Dedifferentiated amniotic fluid mesenchymal stem cell (primary cell): ENCODE results near the gene CFAP70.
"Not testable (repeated sequence)": the region's sequence is repeated elsewhere in the genome, so short reads cannot be mapped to it uniquely, and the experiment has no call there.

Source experiments
- DNase-seq: peaks from one replicate; pipeline ENCODE4 v3.0.0-alpha.2; 2016; ENCODE audit errors: extremely low spot score

CFAP70 gene

DNA sequence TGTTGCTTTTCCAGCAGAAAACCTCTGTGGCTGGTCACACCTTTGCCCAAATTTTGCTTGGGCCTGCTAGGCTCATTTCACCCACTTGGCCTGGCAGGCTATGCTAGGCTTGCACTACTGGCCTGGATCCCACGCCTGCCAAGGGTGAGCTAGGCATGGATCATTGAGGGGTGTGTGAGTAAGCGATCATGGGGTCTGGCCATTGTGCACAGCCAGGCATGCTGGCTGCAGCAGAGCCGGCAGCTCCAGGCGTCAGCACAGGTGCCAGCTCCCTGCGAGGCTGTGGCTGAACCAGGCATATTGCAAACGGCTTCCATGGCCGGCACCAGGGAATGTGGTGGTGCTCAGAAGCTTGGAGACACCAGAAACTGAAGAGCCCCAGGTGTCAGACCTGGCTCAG lies 19.2 kb downstream of the CFAP70 start:
- no peak for DNase-seq

DNA sequence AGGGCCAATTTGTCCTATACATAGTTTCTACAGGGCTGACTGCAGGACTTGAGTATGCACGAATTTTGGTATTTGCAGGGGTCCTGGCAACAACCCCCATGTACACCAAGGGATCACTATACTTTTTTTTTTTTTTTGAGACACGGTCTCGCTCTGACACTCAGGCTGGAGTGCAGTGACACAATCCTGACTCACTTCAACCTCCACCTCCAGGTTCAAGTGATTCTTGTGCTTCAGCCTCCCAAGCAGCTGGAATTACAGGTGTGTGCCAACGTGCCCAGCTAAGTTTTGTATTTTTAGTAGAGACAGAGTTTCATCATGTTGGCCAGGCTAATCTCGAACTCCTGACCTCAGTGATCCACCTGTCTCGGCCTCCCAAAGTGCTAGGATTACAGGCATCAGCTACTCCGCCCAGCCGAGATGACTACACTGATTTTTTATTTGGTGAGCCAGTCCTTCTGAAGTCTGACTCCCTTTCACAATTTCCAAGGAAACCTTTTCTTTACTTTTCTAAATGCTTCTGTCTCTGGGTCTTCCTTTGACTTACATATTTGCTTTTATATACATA lies 19.8 kb downstream of the CFAP70 start:
- no peak for DNase-seq

DNA sequence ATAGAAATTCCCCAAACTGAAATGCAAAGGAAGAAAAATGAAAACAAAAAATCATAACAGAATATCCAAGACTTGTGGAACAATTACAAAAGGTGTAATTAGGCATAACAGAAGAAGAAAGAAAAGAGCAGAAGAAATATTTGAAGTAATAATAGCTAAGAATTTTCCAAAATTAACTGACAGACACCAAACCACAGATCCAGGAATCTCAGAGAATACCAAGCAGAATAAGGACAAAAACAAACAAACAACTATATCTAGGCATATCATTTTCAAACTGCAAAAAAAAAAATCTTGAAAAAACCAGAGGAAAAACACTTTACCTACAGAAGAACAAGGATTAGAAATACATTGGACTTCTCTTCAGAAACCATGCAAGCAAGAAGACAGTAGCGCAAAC lies 25.5 kb downstream of the CFAP70 start:
- DNase-seq = no peak

DNA sequence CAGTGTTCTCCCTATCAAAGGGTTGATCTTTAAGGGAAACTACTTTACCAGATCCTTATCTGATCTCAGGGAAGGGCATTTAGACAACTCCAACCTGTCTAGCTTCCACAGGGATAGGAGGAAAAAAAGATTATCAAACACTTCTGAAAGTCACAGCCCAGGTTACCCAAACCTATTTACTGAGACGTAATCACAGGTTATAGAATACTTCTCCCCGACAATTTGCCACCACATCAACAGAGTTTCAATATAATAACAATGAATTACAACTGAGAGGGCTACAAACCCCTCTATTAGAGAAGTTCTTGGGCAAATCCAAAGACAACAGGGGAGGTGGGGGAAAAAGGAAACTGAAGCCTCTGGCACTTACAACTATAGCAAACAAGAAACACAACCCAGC lies 26.3 kb downstream of the CFAP70 start:
- no peak for DNase-seq

DNA sequence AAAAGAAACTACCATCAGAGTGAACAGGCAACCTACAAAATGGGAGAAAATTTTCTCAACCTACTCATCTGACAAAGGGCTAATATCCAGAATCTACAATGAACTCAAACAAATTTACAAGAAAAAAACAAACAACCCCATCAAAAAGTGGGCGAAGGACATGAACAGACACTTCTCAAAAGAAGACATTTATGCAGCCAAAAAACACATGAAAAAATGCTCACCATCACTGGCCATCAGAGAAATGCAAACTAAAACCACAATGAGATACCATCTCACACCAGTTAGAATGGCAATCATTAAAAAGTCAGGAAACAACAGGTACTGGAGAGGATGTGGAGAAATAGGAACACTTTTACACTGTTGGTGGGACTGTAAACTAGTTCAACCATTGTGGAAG lies 30.1 kb downstream of the CFAP70 start:
- not testable (repeated sequence) for DNase-seq

DNA sequence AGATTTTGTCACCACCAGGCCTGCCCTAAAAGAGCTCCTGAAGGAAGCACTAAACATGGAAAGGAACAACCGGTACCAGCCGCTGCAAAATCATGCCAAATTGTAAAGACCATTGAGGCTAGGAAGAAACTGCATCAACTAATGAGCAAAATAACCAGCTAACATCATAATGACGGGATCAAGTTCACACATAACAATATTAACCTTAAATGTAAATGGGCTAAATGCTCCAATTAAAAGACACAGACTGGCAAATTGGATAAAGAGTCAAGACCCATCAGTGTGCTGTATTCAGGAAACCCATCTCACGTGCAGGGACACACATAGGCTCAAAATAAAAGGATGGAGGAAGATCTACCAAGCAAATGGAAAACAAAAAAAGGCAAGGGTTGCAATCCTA lies 33.4 kb downstream of the CFAP70 start:
- DNase-seq = not testable (repeated sequence)

DNA sequence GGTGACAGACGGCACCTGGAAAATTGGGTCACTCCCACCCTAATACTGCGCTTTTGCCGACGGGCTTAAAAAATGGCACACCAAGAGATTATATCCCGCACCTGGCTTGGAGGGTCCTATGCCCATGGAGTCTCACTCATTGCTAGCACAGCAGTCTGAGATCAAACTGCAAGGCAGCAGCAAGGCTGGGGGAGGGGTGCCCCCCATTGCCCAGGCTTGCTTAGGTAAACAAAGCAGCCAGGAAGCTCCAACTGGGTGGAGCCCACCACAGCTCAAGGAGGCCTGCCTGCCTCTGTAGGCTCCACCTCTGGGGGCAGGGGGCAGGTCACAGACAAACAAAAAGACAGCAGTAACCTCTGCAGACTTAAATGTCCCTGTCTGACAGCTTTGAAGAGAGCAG lies 35.1 kb downstream of the CFAP70 start:
- not testable (repeated sequence) for DNase-seq

DNA sequence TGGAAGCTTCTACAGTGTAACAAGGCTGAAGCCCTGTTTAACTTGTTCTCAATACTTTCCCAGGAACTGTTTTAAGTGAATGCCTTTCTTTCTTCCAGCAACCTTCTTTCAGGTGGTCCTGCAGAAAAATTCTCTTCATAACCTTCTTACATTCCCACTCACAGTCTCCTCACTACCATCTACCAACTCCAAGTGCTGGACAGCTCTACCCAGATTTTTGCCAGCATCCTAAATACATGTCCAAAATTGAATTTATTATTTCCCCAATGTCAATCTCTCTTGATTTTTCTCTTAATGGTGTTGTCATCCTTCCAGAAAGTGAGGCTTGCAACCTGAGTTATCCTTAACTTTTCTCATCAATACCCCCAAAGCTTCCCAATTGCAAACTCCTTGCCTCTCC lies 48.2 kb downstream of the CFAP70 start:
- no peak for DNase-seq

DNA sequence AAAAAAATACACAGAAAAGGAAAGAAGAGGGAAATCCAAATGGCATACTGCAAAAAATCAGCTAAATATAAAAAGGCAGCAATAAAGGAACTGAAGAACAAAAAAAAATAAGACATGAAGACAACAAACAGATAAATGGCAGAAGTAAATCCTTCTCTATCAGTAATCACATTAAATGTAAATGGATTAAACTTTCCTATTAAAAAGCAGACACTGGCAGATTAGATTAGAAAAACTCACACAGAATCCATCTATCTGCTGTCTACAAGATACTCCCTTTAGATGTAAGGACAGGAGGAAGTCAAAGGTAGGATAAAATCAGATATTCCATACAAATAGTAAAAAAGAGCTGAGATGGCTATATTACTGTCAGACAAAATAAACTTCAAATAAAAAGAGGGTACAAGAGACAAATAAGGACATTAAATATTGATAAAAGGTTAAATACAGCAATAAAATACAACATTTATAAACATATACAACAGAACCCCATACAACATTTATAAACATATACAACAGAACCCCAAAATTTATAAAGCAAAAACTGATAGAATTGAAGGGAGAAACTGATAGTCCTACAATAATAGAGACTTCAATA lies 51.4 kb downstream of the CFAP70 start:
- DNase-seq = no peak

DNA sequence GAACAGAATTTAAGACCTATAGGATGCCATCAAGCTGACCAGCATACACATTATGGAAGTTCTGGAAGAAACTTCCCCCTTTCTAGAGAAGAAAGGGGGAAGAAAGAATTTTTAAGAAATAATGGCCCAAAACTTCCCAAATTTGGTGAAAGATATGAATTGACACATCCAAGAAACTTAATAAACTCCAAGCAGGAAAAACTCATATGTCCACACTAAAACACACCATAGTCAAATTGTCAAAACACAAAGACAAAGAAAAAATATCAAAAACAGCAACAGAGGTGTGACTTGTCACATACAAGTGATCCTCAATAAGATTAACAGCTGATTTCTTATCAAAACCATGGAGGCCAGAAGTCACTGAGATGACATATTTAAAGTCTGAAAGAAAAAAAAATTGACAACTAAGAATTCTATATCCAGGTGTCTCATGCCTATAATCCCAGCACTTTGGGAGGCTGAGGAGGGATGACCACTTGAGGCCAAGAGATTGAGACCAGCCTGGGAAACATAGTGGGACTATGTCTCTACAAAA lies 52.4 kb downstream of the CFAP70 start:
- DNase-seq = no peak

DNA sequence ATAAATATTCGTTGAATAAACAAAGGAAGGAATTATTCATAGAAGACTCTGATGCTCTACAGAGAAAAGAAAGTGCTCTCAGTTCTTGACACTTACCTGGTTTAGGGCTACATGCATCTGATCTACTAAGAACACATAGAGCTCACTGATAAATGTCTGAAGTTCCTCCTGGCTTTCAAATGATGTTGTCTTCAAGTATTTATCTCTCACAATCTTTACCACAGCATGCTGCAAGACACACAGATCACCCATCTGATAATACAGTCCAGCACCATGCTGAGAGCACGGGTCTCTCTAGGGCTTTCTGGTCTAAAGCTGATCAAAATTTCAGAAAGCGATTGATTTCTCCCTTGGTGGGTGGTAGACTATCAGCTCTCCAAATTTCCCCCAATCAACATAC lies 61.7 kb downstream of the CFAP70 start:
- DNase-seq = no peak

DNA sequence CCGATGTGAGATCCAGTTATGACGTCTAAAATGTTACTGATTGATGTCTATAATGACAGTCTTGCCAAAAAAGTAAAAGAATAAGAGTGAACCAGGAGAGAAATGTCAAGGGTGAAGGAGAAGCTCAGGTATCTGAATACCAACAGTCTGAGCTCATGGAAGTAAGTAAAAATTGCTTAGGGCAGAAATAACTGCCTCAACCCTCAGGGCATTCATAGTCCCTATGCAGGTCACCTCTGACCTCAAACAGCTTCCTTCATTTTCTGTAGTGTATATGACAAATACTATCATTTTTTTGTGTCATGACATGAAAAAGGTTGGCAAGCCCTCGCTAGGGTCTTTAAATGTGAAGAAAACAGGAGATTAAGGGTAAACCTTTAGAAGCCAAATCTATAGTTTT lies 65.2 kb downstream of the CFAP70 start:
- DNase-seq = no peak

DNA sequence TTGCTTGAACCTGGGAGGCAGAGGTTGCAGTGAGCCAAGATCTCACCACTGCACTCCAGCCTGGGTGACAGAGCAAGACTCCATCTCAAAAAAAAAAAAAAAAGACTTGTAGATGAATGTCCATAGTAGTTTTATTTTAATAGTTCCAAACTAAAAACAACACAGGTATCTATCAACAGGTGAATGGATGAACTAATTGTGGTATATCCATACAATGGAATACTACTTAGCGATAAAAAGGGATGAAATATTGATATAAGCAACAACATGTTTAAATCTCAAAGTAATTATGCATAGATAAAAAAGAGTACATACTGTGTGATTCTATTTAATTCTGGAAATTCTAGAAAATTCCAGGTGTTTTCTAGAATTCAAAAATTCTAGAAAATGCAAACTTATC lies 68.7 kb downstream of the CFAP70 start:
- DNase-seq = no peak

DNA sequence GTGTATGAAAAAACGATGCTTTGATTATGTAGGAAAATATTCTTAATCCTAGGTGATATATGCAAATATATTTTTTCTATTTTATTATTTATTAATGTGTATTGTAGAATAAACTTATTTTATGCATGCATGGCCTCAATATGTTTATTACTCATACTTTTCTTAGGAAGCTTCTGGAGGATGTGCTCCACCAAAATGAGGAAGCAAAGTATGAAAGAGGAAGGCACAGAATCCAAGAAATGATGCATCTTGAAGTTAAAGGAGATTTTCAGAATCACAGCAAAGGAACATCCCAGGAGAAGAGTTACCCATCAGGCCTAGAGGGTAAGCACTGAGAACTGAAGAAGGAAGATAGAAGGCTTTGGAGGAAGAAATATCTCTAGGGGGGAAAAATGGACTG lies 71.2 kb downstream of the CFAP70 start:
- DNase-seq = no peak

DNA sequence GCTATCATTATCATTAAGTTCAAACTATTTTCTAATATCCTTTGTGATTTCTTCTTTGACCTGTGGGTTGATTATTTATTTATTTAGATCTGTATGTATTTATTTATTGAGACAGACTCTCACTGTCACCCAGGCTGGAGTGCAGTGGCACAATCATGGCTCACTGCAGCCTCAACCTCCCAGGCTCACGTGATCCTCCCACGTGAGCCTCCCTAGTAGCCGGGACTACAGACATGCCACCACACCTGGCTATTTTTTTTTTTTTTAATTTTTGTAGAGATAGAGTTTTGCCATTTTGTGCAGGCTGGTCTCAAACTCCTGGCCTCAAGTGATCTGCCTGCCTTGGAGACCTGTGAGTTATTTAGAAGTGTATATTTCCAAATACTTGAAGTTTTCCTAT lies 77.6 kb downstream of the CFAP70 start:
- DNase-seq = no peak

DNA sequence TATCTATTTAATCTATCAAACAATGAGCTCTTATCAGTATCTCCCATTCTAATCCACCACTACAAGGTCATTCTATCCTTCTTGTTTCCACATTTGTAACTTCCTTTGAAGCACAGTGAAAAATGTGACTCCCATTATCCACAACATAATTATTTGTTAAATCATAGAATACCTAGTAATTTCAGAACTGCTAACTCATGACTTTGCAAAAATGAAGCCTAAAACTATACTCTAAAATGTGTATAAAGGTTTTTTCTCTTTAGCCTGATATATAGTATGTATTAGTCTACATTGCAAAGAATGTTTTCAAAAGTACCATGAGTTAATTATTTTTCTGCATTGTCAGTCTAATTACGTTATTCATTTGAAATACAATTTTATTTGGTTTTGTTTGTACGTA lies 94.2 kb downstream of the CFAP70 start:
- DNase-seq = no peak

DNA sequence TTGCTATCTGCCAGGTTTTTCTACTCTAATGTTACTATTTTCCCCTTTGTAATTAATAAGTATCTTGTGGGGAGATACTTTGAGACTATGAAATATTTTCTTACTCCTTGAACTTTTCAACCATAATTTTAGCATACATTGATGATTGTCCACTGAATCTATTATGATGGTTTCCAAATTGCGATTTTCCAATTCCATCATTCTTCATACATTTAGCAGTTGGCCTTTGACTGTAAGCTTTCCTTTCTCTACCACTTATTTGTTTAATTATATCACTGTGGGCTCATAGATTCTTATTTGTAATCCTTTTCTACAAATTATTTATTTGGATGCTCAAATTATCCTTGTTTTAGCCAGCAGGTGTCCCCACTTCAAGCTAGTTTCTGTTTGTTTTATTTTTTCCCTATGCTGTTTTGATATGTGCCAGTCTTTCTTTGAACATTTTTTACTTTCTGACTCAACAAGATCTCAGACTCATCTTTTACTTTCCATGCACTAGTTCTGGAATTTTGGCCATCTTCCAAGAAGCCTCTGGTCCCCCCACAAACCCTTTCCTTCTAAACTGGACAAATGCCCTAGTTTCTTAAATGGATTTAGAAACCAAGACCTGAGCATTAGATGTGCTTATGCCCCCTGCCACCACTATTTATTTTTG lies 94.8 kb downstream of the CFAP70 start:
- peak; percentile 50 for DNase-seq

DNA sequence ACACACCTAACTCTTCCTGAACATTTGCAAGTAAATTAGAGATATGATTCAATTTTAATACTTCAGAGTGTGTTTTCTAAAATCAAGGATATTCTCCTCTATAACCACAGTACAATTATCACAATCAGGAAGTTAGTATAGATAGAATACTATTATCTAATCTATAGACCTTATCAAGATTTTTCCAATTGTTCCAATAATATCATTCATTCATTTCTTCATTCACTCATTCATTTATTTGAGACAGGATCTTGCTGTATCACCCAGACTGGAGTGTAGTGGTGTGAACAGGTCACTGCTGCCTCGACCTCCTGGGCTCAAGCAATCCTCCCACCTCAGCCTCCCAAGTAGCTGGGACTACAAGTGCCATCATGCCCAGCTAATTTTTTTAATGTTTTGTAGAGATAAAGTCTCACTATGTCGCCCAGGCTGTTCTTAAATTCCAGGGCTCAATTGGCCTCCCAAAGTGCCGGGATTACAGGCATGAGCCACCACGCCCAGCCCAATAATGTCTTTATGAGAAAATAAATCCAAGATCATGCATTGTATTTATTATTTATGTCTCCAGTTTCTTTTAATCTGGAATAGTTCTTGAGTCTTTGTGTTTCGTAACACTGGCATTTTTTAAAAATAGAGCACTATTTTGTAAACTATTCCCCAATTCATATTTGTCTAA lies 95.6 kb downstream of the CFAP70 start:
- DNase-seq = no peak

DNA sequence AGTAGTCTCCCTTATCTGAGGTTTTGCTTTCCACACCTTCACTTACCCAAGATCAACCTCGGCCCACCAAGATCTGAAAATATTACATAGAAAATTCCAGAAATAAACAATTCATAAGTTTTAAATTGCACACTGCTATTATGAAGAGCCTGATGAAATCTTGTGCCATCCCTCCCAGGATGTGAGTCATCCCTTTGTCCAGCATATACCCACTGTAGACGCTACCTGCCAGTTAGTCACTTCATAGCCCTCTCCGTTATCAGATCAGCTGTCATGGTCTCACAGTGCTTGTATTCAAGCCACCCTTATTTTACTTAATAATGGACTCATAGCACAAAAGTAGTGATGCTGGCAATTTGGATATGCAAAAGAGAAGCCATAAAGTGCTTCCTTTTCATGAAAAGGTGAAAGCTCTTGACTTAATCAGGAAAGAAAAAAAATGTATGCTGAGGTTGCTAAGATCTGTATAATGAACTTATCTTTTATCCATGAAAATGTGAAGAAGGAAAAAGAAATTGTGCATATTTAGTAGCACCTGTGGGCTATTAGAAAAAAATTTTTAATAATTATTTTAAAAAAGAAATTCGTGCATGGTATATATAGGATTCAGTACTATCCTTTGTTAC lies 96.4 kb downstream of the CFAP70 start:
- peak; percentile 91 for DNase-seq

DNA sequence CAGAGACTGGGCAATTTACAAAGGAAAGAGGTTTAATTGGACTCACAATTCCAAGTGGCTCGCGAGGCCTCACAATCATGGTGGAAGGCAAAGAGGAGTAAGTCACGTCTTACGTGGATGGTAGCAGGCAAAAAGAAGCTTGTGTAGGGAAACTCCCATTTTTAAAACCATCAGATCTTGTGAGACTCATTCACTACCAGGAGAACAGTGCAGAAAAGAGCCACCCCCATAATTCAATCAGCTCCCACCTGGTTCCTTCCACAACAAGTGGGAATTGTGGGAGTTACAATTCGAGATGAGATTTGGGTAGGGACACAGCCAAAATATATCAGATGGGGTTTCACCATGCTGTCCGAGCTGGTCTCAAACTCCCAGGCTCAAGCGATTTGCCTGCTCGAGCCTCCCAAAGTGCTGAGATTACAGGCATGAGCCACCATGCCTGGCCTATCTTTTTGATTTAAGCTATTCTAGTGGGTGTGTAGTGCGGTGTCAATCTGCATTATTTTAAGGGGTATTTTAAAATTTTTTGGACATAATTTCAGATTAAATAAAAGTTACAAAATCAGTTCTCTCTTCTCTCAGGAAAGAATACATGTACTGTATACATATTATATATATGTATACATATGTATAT lies 97.2 kb downstream of the CFAP70 start:
- DNase-seq = no peak

DNA sequence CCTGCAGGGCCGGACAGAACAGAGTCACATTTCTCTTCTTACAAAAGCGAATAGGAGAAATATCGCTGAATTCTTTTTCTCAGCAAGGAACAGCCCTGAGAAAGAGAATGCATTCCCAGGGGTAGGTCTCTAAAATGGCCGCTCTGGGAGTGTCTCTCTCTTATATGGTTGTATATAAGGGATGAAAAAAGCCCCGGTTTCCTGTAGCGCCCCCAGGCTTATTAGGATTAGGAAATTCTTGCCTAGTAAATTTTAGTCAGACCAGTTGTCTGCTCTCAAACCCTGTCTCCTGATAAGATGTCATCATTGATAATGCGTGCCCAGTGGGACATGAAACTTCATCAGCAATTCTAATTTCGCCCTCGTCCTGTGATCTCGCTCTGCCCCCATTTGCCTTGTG lies 100.1 kb downstream of the CFAP70 start:
- DNase-seq = not testable (repeated sequence)

DNA sequence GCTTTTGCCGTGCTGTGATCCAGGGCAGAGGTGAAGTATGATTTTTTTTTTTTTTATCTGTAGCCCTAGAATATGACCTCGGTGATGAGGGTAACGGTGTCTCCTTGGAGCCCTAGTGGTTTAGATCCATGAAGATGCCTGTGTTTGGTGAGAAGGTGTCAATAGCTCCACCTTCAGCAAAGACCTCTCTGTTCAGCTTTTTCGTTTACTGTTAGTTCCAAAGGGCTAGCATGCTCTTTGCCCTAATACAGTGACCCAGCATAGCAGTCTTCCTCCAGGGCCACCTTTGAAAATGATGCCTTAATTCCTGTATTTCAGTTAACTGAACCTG lies 105.5 kb downstream of the CFAP70 start:
- no peak for DNase-seq
